ENCODE data around the gene CHCHD3. TPM values are rescaled to one million over a fixed set of nuclear protein-coding genes. Genes with fewer than 3 reads are reported as not detected.
"Not testable (repeated sequence)": the region's sequence is repeated elsewhere in the genome, so short reads cannot be mapped to it uniquely, and the experiment has no call there.

Gene CHCHD3
- polyA plus RNA-seq, 3 donors, result 87.3 to 97.2 (median 93.0) TPM

GRCh38 chr7:133009426-133010252 lies 72.3 kb downstream of the CHCHD3 start:
- no peak for DNase-seq (ENCODE audit: low read depth in 3 of 3, low spot score in 2 of 3)

DNA sequence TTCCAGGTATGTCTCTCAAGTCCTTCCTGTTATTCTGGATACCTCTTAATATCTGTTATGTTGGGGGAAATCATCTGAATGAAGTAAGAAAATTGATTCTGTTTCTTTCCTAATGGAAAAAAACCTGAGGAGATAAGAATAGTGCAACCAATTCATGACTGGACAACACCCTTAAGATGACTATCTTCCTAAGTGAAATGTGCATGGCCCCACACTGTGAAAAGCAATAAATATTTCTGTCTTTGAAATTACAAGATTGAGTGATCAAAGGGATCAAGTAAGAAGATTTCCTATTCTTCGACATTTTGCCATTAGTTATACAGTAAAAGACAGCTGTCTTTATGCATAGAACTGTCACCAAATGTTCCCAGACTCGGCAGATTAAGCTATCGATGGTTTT lies 73.9 kb downstream of the CHCHD3 start:
- DNase-seq (ENCODE audit: low read depth in 3 of 3, low spot score in 2 of 3), result no peak

DNA sequence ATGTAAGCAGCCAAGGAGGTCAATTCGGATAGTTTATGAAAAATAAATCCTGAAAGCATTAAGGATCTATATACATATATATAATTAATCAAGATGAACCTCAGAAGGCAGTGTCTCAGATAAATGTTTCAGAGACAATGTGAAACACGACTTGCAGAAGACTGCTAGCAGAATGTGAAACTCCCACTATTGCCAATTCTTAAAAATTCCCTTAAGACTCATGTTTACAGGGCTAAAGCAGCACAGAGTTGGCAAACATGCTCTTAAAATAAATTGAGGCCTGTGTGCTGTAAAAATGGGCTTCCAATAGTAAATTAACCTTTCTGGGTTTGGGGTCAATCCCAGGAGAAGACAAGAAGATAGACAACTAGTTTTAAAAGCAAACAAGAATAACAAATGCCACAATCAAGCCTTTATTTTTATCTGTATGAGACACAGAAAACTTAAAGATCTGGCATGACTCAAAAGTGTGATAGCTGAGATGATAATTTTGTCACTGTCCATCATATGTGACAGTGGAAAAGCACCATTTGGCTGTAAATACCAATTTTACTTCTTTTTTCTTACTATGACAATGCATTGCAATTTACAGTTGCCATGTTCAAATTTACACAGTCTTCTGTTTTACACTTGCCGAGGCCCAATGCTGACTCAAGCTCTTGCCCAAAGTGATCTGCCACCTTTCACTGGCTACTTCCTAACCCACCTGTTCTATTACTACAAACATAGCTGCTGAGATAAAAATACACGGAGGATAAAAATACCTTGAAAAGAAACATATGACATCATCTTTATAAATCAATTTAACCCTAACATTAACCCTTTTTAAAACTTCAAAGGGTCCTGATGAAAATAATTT lies 78.6 kb downstream of the CHCHD3 start:
- no peak for DNase-seq (ENCODE audit: low read depth in 3 of 3, low spot score in 2 of 3)

- DNase-seq (ENCODE audit: low read depth in 3 of 3, low spot score in 2 of 3), result no peak
These were observed 80.2 kb downstream of the CHCHD3 start for GRCh38 chr7:133001727-133002126.

- no peak for DNase-seq (ENCODE audit: low read depth in 3 of 3, low spot score in 2 of 3)
These were observed 82.0 kb downstream of the CHCHD3 start for GRCh38 chr7:132999845-133000244.

- DNase-seq (ENCODE audit: low read depth in 3 of 3, low spot score in 2 of 3), result no peak
These were observed 83.1 kb downstream of the CHCHD3 start for GRCh38 chr7:132998763-132999162.

GRCh38 chr7:132997505-132997904 lies 84.4 kb downstream of the CHCHD3 start:
- DNase-seq (ENCODE audit: low read depth in 3 of 3, low spot score in 2 of 3), result no peak

- DNase-seq (ENCODE audit: low read depth in 3 of 3, low spot score in 2 of 3), result no peak
These were observed 85.2 kb downstream of the CHCHD3 start for GRCh38 chr7:132996581-132997242.

GRCh38 chr7:132993377-132994013 lies 88.4 kb downstream of the CHCHD3 start:
- no peak for DNase-seq (ENCODE audit: low read depth in 3 of 3, low spot score in 2 of 3)

GRCh38 chr7:132991615-132992587 lies 90.0 kb downstream of the CHCHD3 start:
- no peak for DNase-seq (ENCODE audit: low read depth in 3 of 3, low spot score in 2 of 3)

DNA sequence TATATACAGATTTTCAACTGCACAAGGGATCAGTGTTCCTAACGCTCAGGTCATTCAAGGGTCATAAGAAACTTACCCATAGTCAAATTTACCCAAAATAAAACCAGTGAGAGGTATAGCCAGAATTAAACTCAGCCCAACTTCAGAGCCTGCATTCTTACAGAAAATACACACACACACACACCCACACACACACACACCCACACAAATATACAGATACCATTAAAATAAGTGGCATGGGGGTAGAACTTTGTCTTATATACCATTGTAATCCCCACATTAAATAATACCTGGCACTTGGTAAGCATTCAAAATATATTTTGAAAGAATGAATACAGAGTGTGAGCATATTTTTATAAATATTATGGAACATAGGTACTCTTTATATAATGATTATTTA lies 93.8 kb downstream of the CHCHD3 start:
- no peak for DNase-seq (ENCODE audit: low read depth in 3 of 3, low spot score in 2 of 3)

DNA sequence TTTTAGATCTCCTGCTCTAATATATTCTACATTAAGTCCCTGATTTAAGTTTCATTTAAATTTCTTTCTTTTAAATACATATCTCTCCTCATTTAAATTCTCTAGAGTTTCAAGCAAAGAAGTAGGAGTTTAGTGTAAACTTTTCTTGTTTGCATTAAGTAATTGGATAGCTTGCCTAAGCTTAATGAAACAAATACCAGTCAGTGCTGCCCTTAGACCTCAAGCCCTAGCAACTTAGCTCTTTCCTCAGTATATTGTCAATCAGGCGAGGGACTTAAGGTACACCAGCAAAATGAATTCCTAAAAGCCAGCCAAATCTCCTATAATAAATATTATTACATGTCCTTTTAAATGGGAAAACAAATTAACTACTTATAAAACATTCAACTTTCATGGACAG lies 101.5 kb downstream of the CHCHD3 start:
- DNase-seq (ENCODE audit: low read depth in 3 of 3, low spot score in 2 of 3), result no peak

- DNase-seq (ENCODE audit: low read depth in 3 of 3, low spot score in 2 of 3), result no peak
These were observed 102.4 kb downstream of the CHCHD3 start for GRCh38 chr7:132979524-132979923.

- no peak for DNase-seq (ENCODE audit: low read depth in 3 of 3, low spot score in 2 of 3)
These were observed 104.7 kb downstream of the CHCHD3 start for GRCh38 chr7:132977234-132977633.

- no peak for DNase-seq (ENCODE audit: low read depth in 3 of 3, low spot score in 2 of 3)
These were observed 109.1 kb downstream of the CHCHD3 start for GRCh38 chr7:132972745-132973144.

DNA sequence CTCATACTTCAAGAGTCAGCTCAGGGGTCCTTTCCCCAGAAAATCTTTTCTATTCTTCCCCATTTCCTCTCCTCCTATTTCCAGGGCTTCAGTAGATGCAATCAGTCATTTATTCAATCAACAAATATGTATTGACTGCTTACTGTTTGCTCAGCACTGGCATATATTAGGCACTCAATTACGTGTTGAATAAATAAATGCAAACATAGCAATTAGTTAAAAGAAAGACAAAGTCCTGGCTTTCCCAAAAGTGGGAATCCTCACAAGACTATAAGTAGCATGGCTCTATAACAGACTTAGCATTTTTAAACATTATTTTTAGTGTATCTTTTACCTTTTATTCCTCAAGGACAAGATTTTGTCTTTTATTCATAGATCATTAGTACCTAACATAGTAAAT lies 111.6 kb downstream of the CHCHD3 start:
- no peak for DNase-seq (ENCODE audit: low read depth in 3 of 3, low spot score in 2 of 3)

DNA sequence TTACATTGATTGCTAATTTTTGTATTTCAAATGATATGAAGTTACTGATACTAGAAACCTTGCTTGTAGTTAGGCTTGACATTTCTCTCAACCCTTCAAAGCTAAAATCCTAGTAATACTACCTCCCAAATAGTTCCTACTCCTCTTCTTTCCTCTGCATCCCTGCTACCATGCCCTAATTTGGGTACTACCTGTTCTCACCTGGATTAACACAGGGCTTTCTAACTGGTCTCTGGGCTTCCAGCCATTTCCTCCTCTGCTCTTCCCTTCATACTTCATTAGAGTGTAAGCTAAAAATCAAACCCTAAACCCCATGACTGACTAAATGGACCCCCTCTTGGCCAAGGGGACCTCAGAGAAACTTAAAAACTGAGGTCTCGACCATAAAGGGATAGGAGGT lies 112.4 kb downstream of the CHCHD3 start:
- no peak for DNase-seq (ENCODE audit: low read depth in 3 of 3, low spot score in 2 of 3)

DNA sequence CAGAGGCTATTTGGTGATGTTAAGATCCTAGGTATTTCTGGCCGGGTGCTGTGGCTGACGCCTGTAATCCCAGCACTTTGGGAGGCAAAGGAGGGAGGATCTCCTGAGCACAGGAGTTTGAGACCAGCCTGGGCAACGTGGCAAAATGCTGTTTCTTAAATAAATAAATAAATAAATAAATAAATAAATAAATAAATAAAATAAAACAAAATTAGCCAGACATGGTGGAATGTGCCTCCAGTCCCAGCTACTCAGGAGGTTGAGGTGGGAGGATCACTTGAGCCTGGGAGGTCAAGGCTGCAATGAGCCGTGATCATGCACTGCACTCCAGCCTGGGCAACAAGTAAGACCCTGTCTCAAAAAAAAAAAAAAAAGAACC lies 114.4 kb downstream of the CHCHD3 start:
- not testable (repeated sequence) for DNase-seq (ENCODE audit: low read depth in 3 of 3, low spot score in 2 of 3)

- no peak for DNase-seq (ENCODE audit: low read depth in 3 of 3, low spot score in 2 of 3)
These were observed 115.0 kb downstream of the CHCHD3 start for GRCh38 chr7:132966754-132967469.

All from right renal cortex interstitium (tissue), 3 donors.